H7 (cell line): ENCODE measurements around the gene EGLN2. TPM values are rescaled to one million over a fixed set of nuclear protein-coding genes. Genes with fewer than 3 reads are reported as not detected.

Experiments used
- total RNA-seq: library from RNA; depleted of rRNA; stranded (reverse); fragments of >200 nt; shearing (Covaris generic); gene quantifications from 2 replicates; pipeline ENCODE4 v1.2.3, GENCODE V29; 2014; rRNA removed

EGLN2 gene
- total RNA-seq, 1 experiment from 2014 or later: 148 TPM

Other genes starting within 250 kb of the EGLN2 start
- 52.3 and 58.2 TPM in 2 replicates for gene SHKBP1, start 222.3 kb upstream of the EGLN2 start, total RNA-seq
- 54.6 and 83.1 TPM in 2 replicates for gene LTBP4, start 197.8 kb upstream of the EGLN2 start, total RNA-seq
- gene NUMBL, start 108.5 kb upstream of the EGLN2 start, total RNA-seq: 18.3 and 23.1 TPM in 2 replicates
- 73.8 and 82.7 TPM in 2 replicates for gene COQ8B, start 82.3 kb upstream of the EGLN2 start, total RNA-seq
- gene ITPKC, start 82.1 kb upstream of the EGLN2 start, total RNA-seq: 10.5 and 14.0 TPM in 2 replicates
- gene ACTMAP, start 48.7 kb upstream of the EGLN2 start, total RNA-seq: 3.1 and 4.7 TPM in 2 replicates
- gene SNRPA, start 48.0 kb upstream of the EGLN2 start, total RNA-seq: 440 and 502 TPM in 2 replicates
- not detected in 2 replicates for gene MIA, start 23.7 kb upstream of the EGLN2 start, total RNA-seq
- 23.8 and 26.4 TPM in 2 replicates for gene RAB4B, start 20.9 kb upstream of the EGLN2 start, total RNA-seq
- gene CYP2A6, start 51.3 kb downstream of the EGLN2 start, total RNA-seq: not detected in 2 replicates
- gene CYP2A7, start 83.0 kb downstream of the EGLN2 start, total RNA-seq: not detected in 2 replicates
- 16.0 and 22.4 TPM in 2 replicates for gene CYP2B6, start 192.1 kb downstream of the EGLN2 start, total RNA-seq